ENCODE measurements around the gene CH25H.
A peak's percentile ranks its signal among the peaks of the same experiment; 100 is the strongest.

The CH25H gene

DNA sequence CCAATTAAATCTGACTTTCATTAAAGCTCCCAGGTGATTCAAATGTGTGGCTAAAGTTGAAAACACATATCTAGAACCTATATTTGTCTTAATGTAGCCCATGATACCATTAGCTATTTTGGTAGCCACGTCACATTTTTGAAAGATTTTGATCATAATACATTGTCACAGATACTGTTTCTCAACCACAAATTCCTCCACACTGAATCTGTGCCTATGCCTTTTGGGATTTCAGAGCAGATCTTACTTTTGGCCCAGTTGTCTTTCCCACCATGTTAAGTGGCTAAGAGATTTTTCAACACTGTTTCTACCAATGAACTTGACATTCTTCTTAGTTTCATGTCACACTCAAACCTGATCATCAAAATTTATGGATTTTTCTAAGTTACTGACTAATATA lies 47.4 kb downstream of the CH25H start:
- peak; percentile 74 for DNase-seq (ENCODE audit: low read depth)
- no peak overlapping the region for H3K4me3 ChIP-seq (ENCODE audit: control insufficient read depth, low read depth, low read length)
- TF ChIP-seq, protein P1, sequence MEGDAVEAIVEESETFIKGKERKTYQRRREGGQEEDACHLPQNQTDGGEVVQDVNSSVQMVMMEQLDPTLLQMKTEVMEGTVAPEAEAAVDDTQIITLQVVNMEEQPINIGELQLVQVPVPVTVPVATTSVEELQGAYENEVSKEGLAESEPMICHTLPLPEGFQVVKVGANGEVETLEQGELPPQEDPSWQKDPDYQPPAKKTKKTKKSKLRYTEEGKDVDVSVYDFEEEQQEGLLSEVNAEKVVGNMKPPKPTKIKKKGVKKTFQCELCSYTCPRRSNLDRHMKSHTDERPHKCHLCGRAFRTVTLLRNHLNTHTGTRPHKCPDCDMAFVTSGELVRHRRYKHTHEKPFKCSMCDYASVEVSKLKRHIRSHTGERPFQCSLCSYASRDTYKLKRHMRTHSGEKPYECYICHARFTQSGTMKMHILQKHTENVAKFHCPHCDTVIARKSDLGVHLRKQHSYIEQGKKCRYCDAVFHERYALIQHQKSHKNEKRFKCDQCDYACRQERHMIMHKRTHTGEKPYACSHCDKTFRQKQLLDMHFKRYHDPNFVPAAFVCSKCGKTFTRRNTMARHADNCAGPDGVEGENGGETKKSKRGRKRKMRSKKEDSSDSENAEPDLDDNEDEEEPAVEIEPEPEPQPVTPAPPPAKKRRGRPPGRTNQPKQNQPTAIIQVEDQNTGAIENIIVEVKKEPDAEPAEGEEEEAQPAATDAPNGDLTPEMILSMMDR (conservative IDR thresholded peaks at IDR 0.05; ENCODE audit: control insufficient read depth, insufficient read depth, low read depth, low read length), result no peak

DNA sequence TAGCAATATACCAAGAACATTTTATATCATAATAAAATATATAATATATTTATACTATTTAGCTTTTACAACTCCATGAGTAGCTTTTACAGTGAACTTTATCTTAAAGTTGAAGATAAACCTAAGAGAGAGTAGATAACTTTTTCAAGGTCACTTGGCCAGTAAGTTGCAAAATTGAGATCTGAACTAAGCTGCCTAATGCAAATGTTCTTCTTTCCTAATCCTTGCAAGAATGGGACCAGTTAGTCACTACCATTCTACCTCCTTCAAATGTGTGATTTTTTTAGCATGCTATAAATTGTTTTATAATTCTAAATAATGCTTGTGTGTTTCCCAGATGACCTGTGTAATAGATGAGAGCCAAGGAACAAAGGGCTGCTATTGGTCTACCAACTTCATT lies 47.8 kb downstream of the CH25H start:
- H3K4me3 ChIP-seq (ENCODE audit: control insufficient read depth, low read depth, low read length), result no peak overlapping the region
- TF ChIP-seq, protein P1 (conservative IDR thresholded peaks at IDR 0.05; ENCODE audit: control insufficient read depth, insufficient read depth, low read depth, low read length), result no peak
- no peak for DNase-seq (ENCODE audit: low read depth)

DNA sequence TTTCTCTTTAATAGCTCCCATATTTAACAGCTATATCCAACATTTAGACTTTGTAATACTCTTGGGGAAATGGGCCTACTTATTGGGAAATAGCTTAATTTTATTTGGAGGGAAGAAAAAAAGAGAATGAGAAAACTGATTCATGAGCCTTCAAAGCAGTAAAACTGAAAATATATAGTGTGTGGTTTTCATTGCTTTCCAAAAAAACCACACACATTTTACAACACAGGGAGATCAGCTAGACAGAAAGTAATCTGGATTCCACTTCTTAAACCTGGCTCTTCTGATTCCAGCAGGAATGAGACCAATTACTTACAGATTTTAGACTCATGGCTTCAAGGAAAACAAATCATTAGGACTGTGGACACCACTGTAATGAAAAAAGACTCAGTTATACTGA lies 48.7 kb downstream of the CH25H start:
- TF ChIP-seq, protein P1 (conservative IDR thresholded peaks at IDR 0.05; ENCODE audit: control insufficient read depth, insufficient read depth, low read depth, low read length), result no peak
- H3K4me3 ChIP-seq (ENCODE audit: control insufficient read depth, low read depth, low read length), result no peak overlapping the region
- DNase-seq (ENCODE audit: low read depth), result peak; percentile 93

DNA sequence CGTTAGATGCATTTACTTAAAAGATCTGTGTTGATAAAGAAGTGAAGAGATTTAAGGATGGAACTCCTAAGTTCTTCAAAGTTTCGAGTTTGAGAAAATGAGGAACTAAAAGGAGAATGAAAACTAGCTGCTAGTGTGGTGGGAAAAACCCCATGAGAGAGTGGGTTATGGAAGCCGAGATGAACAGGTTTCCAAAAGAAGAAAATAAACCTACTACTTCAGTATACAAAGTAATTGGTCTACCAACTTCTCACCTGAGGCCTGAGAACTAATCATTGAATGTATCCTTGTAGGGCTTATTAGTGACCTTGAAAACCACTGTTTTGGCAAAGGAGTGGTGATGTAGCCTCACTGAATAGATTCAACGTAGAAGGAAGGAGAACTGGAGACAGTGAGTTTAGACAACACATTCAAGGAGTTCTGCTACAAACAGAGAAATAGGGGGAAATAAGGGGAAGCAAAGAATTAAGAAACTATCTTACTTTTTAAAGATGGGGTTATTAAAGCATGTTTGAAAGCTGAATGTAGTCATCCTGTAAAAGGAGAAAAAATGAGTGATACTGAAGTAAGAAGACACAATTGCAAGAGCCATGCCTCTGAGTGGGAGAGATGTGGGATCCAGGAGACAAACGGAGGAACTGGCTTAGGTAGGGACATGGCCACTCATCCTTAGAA lies 50.8 kb downstream of the CH25H start:
- no peak for DNase-seq (ENCODE audit: low read depth)
- TF ChIP-seq, protein P1 (conservative IDR thresholded peaks at IDR 0.05; ENCODE audit: control insufficient read depth, insufficient read depth, low read depth, low read length), result no peak
- no peak overlapping the region for H3K4me3 ChIP-seq (ENCODE audit: control insufficient read depth, low read depth, low read length)
